HEK293 (cell line): ENCODE data around the gene STC2.

Source experiments
- BCL11B ChIP-seq: fragments of 450-650 bp; formaldehyde crosslinking; IDR thresholded peaks from 2 replicates; pipeline ENCODE4 v1.5.1; 2016; ENCODE audit warnings: low read depth, missing biosample characterization, missing genetic modification characterization
- HOXD13 ChIP-seq: sonication (generic); formaldehyde crosslinking; IDR thresholded peaks from 2 replicates; pipeline ENCODE4 v1.8.0; 2022; ENCODE audit warnings: missing genetic modification reagents, borderline replicate concordance
- KLF7 ChIP-seq: fragments of 450-650 bp; formaldehyde crosslinking; IDR thresholded peaks from 2 replicates; pipeline ENCODE4 v1.5.1; 2016; ENCODE audit warnings: missing biosample characterization, missing genetic modification characterization, borderline replicate concordance
- MZF1 ChIP-seq: fragments of 450-650 bp; formaldehyde crosslinking; IDR thresholded peaks from 2 replicates; pipeline ENCODE4 v1.5.1; 2017; ENCODE audit warnings: missing biosample characterization, missing genetic modification characterization, borderline replicate concordance
- ZBTB8A ChIP-seq: fragments of 450-650 bp; formaldehyde crosslinking; IDR thresholded peaks from 2 replicates; pipeline ENCODE4 v1.5.1; 2016; ENCODE audit warnings: missing biosample characterization, missing genetic modification characterization
- ZEB2 ChIP-seq: fragments of 450-650 bp; formaldehyde crosslinking; IDR thresholded peaks from 2 replicates; pipeline ENCODE4 v1.5.1; 2016; ENCODE audit warnings: missing biosample characterization, missing genetic modification characterization
- ZFP69B ChIP-seq: fragments of 450-650 bp; formaldehyde crosslinking; IDR thresholded peaks from 2 replicates; pipeline ENCODE4 v1.5.1; 2016; ENCODE audit warnings: missing biosample characterization, missing genetic modification characterization
- ZNF132 ChIP-seq: fragments of 450-650 bp; formaldehyde crosslinking; IDR thresholded peaks from 2 replicates; pipeline ENCODE4 v1.5.1; 2017; ENCODE audit warnings: missing biosample characterization, missing genetic modification characterization, borderline replicate concordance
- ZNF155 ChIP-seq: fragments of 450-650 bp; formaldehyde crosslinking; IDR thresholded peaks from 2 replicates; pipeline ENCODE4 v1.5.1; 2016; ENCODE audit warnings: missing biosample characterization, missing genetic modification characterization
- ZNF2 ChIP-seq: fragments of 450-650 bp; formaldehyde crosslinking; IDR thresholded peaks from 2 replicates; pipeline ENCODE4 v1.5.1; 2016; ENCODE audit warnings: missing biosample characterization, missing genetic modification characterization
- ZNF214 ChIP-seq: fragments of 450-650 bp; formaldehyde crosslinking; IDR thresholded peaks from 2 replicates; pipeline ENCODE4 v1.5.1; 2017; ENCODE audit warnings: missing biosample characterization, mild to moderate bottlenecking, missing genetic modification characterization, borderline replicate concordance
- ZNF274 ChIP-seq, 2 experiments: fragments of 200-500 bp in 1 of 2; fragments of 450-650 bp in 1 of 2; sonication (Bioruptor generic) in 1 of 2; formaldehyde crosslinking in 1 of 2; IDR thresholded peaks; 2 replicates each; pipeline versions ENCODE4 v1.5.1 to v1.6.1; 2014 to 2016; ENCODE audit warnings: borderline replicate concordance in 1 of 2, inconsistent platforms in 1 of 2, low read length in 1 of 2, missing biosample characterization in 1 of 2, missing genetic modification characterization in 1 of 2
- ZNF404 ChIP-seq: fragments of 450-650 bp; formaldehyde crosslinking; IDR thresholded peaks from 2 replicates; pipeline ENCODE4 v1.5.1; 2017; ENCODE audit warnings: missing biosample characterization, missing genetic modification characterization
- ZNF548 ChIP-seq: fragments of 450-650 bp; formaldehyde crosslinking; IDR thresholded peaks from 2 replicates; pipeline ENCODE4 v1.5.1; 2016; ENCODE audit warnings: missing biosample characterization, missing genetic modification characterization
- ZNF558 ChIP-seq: fragments of 450-650 bp; formaldehyde crosslinking; IDR thresholded peaks from 2 replicates; pipeline ENCODE4 v1.5.1; 2016; ENCODE audit warnings: missing biosample characterization, missing genetic modification characterization
- ZNF626 ChIP-seq: fragments of 450-650 bp; sonication (Bioruptor Pico); formaldehyde crosslinking; IDR thresholded peaks from 2 replicates; pipeline ENCODE4 v1.5.1; 2018; ENCODE audit warnings: missing biosample characterization, missing genetic modification characterization, inconsistent platforms
- ZNF701 ChIP-seq: fragments of 450-650 bp; formaldehyde crosslinking; IDR thresholded peaks from 2 replicates; pipeline ENCODE4 v1.5.1; 2016; ENCODE audit warnings: missing biosample characterization, missing genetic modification characterization
- ZNF76 ChIP-seq: fragments of 450-650 bp; formaldehyde crosslinking; IDR thresholded peaks from 2 replicates; pipeline ENCODE4; 2016; ENCODE audit warnings: low read depth, missing biosample characterization, missing genetic modification characterization, borderline replicate concordance
- ZNF777 ChIP-seq: fragments of 450-650 bp; formaldehyde crosslinking; IDR thresholded peaks from 2 replicates; pipeline ENCODE4 v1.5.1; 2017; ENCODE audit warnings: missing biosample characterization, missing genetic modification characterization, borderline replicate concordance
- ZNF837 ChIP-seq: fragments of 450-650 bp; formaldehyde crosslinking; IDR thresholded peaks from 2 replicates; pipeline ENCODE4 v1.5.1; 2016; ENCODE audit warnings: missing biosample characterization, missing genetic modification characterization
- TF ChIP-seq, protein P1 (sequence below): fragments of 450-650 bp; formaldehyde crosslinking; IDR thresholded peaks from 2 replicates; pipeline ENCODE4 v1.5.1; 2016; ENCODE audit warnings: missing biosample characterization, missing genetic modification characterization
- TF ChIP-seq, protein P2 (sequence below): fragments of 450-650 bp; formaldehyde crosslinking; IDR thresholded peaks from 2 replicates; pipeline ENCODE4 v1.5.1; 2016; ENCODE audit warnings: missing biosample characterization, missing genetic modification characterization, borderline replicate concordance
- TF ChIP-seq, protein P3 (sequence below): fragments of 450-650 bp; formaldehyde crosslinking; IDR thresholded peaks from 2 replicates; pipeline ENCODE4 v1.5.1; 2016; ENCODE audit warnings: missing biosample characterization, missing genetic modification characterization
- TF ChIP-seq, protein P4 (sequence below): fragments of 450-650 bp; formaldehyde crosslinking; IDR thresholded peaks from 2 replicates; pipeline ENCODE4 v1.5.1; 2016; ENCODE audit warnings: missing biosample characterization, missing genetic modification characterization
- TF ChIP-seq, protein P5 (sequence below): fragments of 450-650 bp; formaldehyde crosslinking; IDR thresholded peaks from 2 replicates; pipeline ENCODE4 v1.5.1; 2017; ENCODE audit warnings: missing biosample characterization, missing genetic modification characterization

The STC2 gene

DNA sequence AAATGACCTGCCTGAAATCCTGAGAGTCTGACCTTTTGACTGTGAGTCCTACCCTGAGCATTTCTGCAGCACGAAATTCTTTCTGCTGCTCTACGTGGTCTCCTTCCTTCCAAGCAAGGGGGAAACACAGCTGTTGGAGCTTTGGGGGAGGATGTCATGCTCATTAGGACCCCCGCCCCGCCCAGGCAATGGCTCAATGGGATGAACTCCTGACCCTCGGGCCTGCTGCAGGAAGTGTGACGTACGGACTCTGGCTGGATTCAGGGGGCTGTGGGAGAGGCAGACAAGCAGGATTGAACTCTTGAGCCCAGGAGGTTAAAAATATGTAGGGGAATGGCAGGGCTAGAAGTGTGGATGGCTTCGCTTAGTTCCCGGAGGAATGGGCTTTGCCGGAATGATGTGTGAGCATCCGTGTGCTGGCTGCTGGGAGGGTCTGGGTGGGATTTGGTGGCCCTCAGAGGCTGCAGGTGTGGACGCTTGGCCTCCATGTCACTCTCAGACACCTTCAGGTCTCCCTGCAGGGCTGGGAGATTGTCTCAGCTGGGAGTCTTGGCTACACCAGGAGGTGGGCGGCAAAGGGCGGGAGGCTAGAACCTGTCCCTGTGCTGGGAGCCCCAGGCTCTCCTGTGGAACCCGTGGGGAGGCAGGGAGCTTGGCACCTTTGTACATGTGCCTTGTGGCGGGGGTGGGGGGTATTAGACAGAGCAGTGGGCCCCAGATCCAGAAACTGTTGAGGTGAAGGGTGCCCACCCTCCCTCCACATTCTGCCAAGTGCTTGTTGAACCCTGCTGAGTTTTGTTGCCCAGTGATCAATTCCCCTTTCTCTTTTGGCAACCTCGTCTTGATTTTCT, 26.3 kb downstream of the STC2 start (continued):
- TF ChIP-seq KLF7 (tag by site-specific recombination) = no peak
- 0 out of 2 replicates have a peak, but pooled peaks have one; percentile 15 for TF ChIP-seq ZBTB8A (tag by site-specific recombination)
- TF ChIP-seq ZFP69B = peak; percentile 50; the same call in 1 of the 2 replicates
- no peak for TF ChIP-seq ZNF837 (tag by site-specific recombination)
- TF ChIP-seq ZNF626 (tag by site-specific recombination) = no peak
- TF ChIP-seq, protein P1, sequence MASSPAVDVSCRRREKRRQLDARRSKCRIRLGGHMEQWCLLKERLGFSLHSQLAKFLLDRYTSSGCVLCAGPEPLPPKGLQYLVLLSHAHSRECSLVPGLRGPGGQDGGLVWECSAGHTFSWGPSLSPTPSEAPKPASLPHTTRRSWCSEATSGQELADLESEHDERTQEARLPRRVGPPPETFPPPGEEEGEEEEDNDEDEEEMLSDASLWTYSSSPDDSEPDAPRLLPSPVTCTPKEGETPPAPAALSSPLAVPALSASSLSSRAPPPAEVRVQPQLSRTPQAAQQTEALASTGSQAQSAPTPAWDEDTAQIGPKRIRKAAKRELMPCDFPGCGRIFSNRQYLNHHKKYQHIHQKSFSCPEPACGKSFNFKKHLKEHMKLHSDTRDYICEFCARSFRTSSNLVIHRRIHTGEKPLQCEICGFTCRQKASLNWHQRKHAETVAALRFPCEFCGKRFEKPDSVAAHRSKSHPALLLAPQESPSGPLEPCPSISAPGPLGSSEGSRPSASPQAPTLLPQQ (tag by site-specific recombination) = peak; percentile 48; the same call in 1 of the 2 replicates
- no peak for TF ChIP-seq ZNF155 (tag by site-specific recombination)
- TF ChIP-seq ZNF274 (IDR thresholded peaks at IDR 0.05; ENCODE audit: low read length) = no peak
- no peak for TF ChIP-seq ZNF274 (tag by site-specific recombination; IDR thresholded peaks at IDR 0.05; ENCODE audit: borderline replicate concordance)
- TF ChIP-seq, protein P2, sequence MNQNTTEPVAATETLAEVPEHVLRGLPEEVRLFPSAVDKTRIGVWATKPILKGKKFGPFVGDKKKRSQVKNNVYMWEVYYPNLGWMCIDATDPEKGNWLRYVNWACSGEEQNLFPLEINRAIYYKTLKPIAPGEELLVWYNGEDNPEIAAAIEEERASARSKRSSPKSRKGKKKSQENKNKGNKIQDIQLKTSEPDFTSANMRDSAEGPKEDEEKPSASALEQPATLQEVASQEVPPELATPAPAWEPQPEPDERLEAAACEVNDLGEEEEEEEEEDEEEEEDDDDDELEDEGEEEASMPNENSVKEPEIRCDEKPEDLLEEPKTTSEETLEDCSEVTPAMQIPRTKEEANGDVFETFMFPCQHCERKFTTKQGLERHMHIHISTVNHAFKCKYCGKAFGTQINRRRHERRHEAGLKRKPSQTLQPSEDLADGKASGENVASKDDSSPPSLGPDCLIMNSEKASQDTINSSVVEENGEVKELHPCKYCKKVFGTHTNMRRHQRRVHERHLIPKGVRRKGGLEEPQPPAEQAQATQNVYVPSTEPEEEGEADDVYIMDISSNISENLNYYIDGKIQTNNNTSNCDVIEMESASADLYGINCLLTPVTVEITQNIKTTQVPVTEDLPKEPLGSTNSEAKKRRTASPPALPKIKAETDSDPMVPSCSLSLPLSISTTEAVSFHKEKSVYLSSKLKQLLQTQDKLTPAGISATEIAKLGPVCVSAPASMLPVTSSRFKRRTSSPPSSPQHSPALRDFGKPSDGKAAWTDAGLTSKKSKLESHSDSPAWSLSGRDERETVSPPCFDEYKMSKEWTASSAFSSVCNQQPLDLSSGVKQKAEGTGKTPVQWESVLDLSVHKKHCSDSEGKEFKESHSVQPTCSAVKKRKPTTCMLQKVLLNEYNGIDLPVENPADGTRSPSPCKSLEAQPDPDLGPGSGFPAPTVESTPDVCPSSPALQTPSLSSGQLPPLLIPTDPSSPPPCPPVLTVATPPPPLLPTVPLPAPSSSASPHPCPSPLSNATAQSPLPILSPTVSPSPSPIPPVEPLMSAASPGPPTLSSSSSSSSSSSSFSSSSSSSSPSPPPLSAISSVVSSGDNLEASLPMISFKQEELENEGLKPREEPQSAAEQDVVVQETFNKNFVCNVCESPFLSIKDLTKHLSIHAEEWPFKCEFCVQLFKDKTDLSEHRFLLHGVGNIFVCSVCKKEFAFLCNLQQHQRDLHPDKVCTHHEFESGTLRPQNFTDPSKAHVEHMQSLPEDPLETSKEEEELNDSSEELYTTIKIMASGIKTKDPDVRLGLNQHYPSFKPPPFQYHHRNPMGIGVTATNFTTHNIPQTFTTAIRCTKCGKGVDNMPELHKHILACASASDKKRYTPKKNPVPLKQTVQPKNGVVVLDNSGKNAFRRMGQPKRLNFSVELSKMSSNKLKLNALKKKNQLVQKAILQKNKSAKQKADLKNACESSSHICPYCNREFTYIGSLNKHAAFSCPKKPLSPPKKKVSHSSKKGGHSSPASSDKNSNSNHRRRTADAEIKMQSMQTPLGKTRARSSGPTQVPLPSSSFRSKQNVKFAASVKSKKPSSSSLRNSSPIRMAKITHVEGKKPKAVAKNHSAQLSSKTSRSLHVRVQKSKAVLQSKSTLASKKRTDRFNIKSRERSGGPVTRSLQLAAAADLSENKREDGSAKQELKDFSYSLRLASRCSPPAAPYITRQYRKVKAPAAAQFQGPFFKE = no peak
- TF ChIP-seq ZNF777 (tag by site-specific recombination) = no peak
- TF ChIP-seq, protein P3, sequence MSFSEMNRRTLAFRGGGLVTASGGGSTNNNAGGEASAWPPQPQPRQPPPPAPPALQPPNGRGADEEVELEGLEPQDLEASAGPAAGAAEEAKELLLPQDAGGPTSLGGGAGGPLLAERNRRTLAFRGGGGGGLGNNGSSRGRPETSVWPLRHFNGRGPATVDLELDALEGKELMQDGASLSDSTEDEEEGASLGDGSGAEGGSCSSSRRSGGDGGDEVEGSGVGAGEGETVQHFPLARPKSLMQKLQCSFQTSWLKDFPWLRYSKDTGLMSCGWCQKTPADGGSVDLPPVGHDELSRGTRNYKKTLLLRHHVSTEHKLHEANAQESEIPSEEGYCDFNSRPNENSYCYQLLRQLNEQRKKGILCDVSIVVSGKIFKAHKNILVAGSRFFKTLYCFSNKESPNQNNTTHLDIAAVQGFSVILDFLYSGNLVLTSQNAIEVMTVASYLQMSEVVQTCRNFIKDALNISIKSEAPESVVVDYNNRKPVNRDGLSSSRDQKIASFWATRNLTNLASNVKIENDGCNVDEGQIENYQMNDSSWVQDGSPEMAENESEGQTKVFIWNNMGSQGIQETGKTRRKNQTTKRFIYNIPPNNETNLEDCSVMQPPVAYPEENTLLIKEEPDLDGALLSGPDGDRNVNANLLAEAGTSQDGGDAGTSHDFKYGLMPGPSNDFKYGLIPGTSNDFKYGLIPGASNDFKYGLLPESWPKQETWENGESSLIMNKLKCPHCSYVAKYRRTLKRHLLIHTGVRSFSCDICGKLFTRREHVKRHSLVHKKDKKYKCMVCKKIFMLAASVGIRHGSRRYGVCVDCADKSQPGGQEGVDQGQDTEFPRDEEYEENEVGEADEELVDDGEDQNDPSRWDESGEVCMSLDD (tag by site-specific recombination) = no peak
- TF ChIP-seq HOXD13 (CRISPR knock-in tag) = no peak
- no peak for TF ChIP-seq ZNF404 (tag by site-specific recombination)
- TF ChIP-seq, protein P4, sequence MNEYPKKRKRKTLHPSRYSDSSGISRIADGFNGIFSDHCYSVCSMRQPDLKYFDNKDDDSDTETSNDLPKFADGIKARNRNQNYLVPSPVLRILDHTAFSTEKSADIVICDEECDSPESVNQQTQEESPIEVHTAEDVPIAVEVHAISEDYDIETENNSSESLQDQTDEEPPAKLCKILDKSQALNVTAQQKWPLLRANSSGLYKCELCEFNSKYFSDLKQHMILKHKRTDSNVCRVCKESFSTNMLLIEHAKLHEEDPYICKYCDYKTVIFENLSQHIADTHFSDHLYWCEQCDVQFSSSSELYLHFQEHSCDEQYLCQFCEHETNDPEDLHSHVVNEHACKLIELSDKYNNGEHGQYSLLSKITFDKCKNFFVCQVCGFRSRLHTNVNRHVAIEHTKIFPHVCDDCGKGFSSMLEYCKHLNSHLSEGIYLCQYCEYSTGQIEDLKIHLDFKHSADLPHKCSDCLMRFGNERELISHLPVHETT = no peak
- no peak for TF ChIP-seq ZNF2 (tag by site-specific recombination)
- no peak for TF ChIP-seq MZF1
- no peak for TF ChIP-seq ZNF132 (tag by site-specific recombination)
- TF ChIP-seq BCL11B (tag by site-specific recombination) = no peak
- no peak for TF ChIP-seq ZEB2 (tag by site-specific recombination)
- no peak for TF ChIP-seq ZNF558 (tag by site-specific recombination)
- no peak for TF ChIP-seq ZNF701 (tag by site-specific recombination)
- TF ChIP-seq, protein P5, sequence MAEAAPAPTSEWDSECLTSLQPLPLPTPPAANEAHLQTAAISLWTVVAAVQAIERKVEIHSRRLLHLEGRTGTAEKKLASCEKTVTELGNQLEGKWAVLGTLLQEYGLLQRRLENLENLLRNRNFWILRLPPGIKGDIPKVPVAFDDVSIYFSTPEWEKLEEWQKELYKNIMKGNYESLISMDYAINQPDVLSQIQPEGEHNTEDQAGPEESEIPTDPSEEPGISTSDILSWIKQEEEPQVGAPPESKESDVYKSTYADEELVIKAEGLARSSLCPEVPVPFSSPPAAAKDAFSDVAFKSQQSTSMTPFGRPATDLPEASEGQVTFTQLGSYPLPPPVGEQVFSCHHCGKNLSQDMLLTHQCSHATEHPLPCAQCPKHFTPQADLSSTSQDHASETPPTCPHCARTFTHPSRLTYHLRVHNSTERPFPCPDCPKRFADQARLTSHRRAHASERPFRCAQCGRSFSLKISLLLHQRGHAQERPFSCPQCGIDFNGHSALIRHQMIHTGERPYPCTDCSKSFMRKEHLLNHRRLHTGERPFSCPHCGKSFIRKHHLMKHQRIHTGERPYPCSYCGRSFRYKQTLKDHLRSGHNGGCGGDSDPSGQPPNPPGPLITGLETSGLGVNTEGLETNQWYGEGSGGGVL = no peak
- no peak for TF ChIP-seq ZNF76 (tag by site-specific recombination)
- TF ChIP-seq ZNF214 (tag by site-specific recombination) = no peak
- TF ChIP-seq ZNF548 (tag by site-specific recombination) = no peak
